ENCODE measurements around the gene KCTD13. TPM values are rescaled to one million over a fixed set of nuclear protein-coding genes. Genes with fewer than 3 reads are reported as not detected.

Gene KCTD13
- total RNA-seq, 1 experiment from 2014 or later, result 18.3 TPM

- Histone ChIP-seq H4K91ac (ENCODE audit: insufficient read length, low read depth, low read length) (no peak overlapping the region), H3T11ph (ENCODE audit: low read length) (no peak overlapping the region), H4K20me1 (ENCODE audit: control insufficient read depth, insufficient read depth, insufficient read length) (no peaks in the 10 kb centered on the region), H4K8ac (replicated peaks; ENCODE audit: insufficient read length, low read depth, low read length) (no peak overlapping the region), H3K27ac (ENCODE audit: insufficient read length, low read depth, low read length) (no peak overlapping the region), H2BK15ac (ENCODE audit: low read depth, low read length) (no peak overlapping the region), H3K4me2 (ENCODE audit: insufficient read depth, insufficient read length, low read length) (no peak overlapping the region), H3K4me1 (ENCODE audit: insufficient read depth, low read length) (no peaks in the 10 kb centered on the region; the same call in 1 of the 2 replicates), H2BK20ac (ENCODE audit: low read depth, low read length, poor library complexity, severe bottlenecking) (no peak overlapping the region), H2BK12ac (ENCODE audit: insufficient read length, low read depth, low read length) (no peak overlapping the region), H3K56ac (ENCODE audit: insufficient read length, low read depth, low read length) (no peak overlapping the region), H3K4ac (ENCODE audit: low read depth, low read length) (no peak overlapping the region), H3K9me3 (ENCODE audit: control insufficient read depth, low read depth, low read length) (no peaks in the 10 kb centered on the region), H2AFZ (ENCODE audit: low read length) (no peak overlapping the region), H3K23ac (ENCODE audit: insufficient read length, low read depth, low read length) (no peak overlapping the region), H3K14ac (ENCODE audit: insufficient read depth, low read length) (no peak overlapping the region), H3K79me2 (ENCODE audit: insufficient read depth, low read length) (no peaks in the 10 kb centered on the region), H3K23me2 (ENCODE audit: insufficient read length, low read depth, low read length, poor library complexity, severe bottlenecking) (peaks cover 9% of the 10 kb centered on the region), H2BK5ac (ENCODE audit: insufficient read length, low read length) (no peak overlapping the region), H3K18ac (ENCODE audit: insufficient read length, low read depth, low read length) (no peak overlapping the region), H2BK120ac (ENCODE audit: low read depth, low read length, poor library complexity, severe bottlenecking) (no peak overlapping the region), H2AK5ac (ENCODE audit: insufficient read length, low read length) (no peak overlapping the region), H4K5ac (ENCODE audit: insufficient read length, low read depth, low read length) (no peak overlapping the region), H3K79me1 (ENCODE audit: insufficient read depth, low read depth, low read length, poor library complexity, severe bottlenecking) (no peaks in the 10 kb centered on the region), H3K27me3 (ENCODE audit: insufficient read depth, low read length) (no peaks in the 10 kb centered on the region), H3K9ac (ENCODE audit: extremely low read depth, insufficient read length, low read length) (no peak overlapping the region)
- Mint-ChIP-seq H3K27me3 (ENCODE audit: low read depth) (peaks cover 4% of the 10 kb centered on the region), H3K9me3 (no peaks in the 10 kb centered on the region), H3K36me3 (ENCODE audit: insufficient read depth in 1 of 3, low read depth in 3 of 3) (peaks cover 3 to 6% (median 6%) of the 10 kb centered on the region in 3 experiments; a peak in 5 of 7 replicates), H3K27ac (no peak overlapping the region), H3K4me3 (no peak overlapping the region), H3K4me1 (peaks cover 13 to 16% of the 10 kb centered on the region in 2 experiments)
- no peak for DNase-seq
- no peak for TF ChIP-seq CTCF (conservative IDR thresholded peaks at IDR 0.05)
- WGBS (ENCODE audit: extremely low coverage, insufficient read length, low lambda C conversion rate), result no CpG with 5 or more reads among the region's 5 CpGs
Measured at GRCh38 chr16:29958756-29959155, 32.7 kb upstream of the KCTD13 start.

Measured in H9 (cell line).